ENCODE measurements around the gene CSF3. TPM values are rescaled to one million over a fixed set of nuclear protein-coding genes. Genes with fewer than 3 reads are reported as not detected.
A peak's percentile ranks its signal among the peaks of the same experiment; 100 is the strongest.

CSF3 gene
- total and polyA plus RNA-seq, 12 donors: 0.06 to 6.1 (median 0.44) TPM; not detected in 4

GRCh38 chr17:40018211-40019121 lies 3.2 kb downstream of the CSF3 start:
- 35 to 61% (median 42%) methylated on average over 8 to 15 of the region's 15 CpGs for WGBS, 4 donors
- H3K27me3 ChIP-seq: no peaks in the 10 kb centered on the region
- no peak overlapping the region for H3K4me3 ChIP-seq
- peak overlapping the region in 3 of 5 donors; percentile 54 to 78 (median 63) for H3K27ac ChIP-seq
- TF ChIP-seq POLR2A (IDR thresholded peaks at IDR 0.05) (no peak), CTCF (IDR thresholded peaks at IDR 0.05) (no peak)
- intact Hi-C loops (cut with DNase I): loop anchor here in 1 of 2 donors (5.0 to 10.0 kb wide), 2 partner anchors 56 to 74 kb away; no protein-coding TSS in a partner anchor
- DNase-seq: peak in 3 of 7 donors; percentile 42 to 59 (median 45)
- H3K4me1 ChIP-seq (replicated peaks in 1 of 2): peaks cover 43 to 55% of the 10 kb centered on the region in 2 donors
- no peaks in the 10 kb centered on the region for H3K9me3 ChIP-seq (replicated peaks in 1 of 3)
- H3K36me3 ChIP-seq (replicated peaks in 1 of 2): peaks cover 0 to 13% of the 10 kb centered on the region in 2 donors

GRCh38 chr17:40019140-40019991 lies 4.1 kb downstream of the CSF3 start:
- no peak overlapping the region for H3K4me3 ChIP-seq
- 82 to 87% (median 83%) methylated on average over 11 to 24 of the region's 24 CpGs for WGBS, 4 donors
- no peak for TF ChIP-seq POLR2A (IDR thresholded peaks at IDR 0.05)
- no peak for TF ChIP-seq CTCF (IDR thresholded peaks at IDR 0.05)
- H3K27ac ChIP-seq: peak overlapping the region in 3 of 5 donors; percentile 40 to 88 (median 84)
- no peaks in the 10 kb centered on the region for H3K9me3 ChIP-seq (replicated peaks in 1 of 3)
- H3K4me1 ChIP-seq (replicated peaks in 1 of 2): peaks cover 37 to 46% of the 10 kb centered on the region in 2 donors
- intact Hi-C loops (cut with DNase I): loop anchor here in 1 of 2 donors (5.0 to 10.0 kb wide), 2 partner anchors 55 to 73 kb away; no protein-coding TSS in a partner anchor
- H3K27me3 ChIP-seq: no peaks in the 10 kb centered on the region
- DNase-seq: peak in 2 of 7 donors; percentile 24 to 28
- peaks cover 0 to 13% of the 10 kb centered on the region in 2 donors for H3K36me3 ChIP-seq (replicated peaks in 1 of 2)

GRCh38 chr17:40020146-40020545 lies 4.9 kb downstream of the CSF3 start:
- TF ChIP-seq POLR2A (IDR thresholded peaks at IDR 0.05): no peak
- TF ChIP-seq CTCF (IDR thresholded peaks at IDR 0.05): no peak
- DNase-seq: no peak
- peaks cover 35 to 38% of the 10 kb centered on the region in 2 donors for H3K4me1 ChIP-seq (replicated peaks in 1 of 2)
- intact Hi-C loops (cut with DNase I): no loop called here
- H3K36me3 ChIP-seq (replicated peaks in 1 of 2): peaks cover 0 to 13% of the 10 kb centered on the region in 2 donors
- peak overlapping the region in 3 of 5 donors; percentile 84 to 89 (median 88) for H3K27ac ChIP-seq
- H3K4me3 ChIP-seq: no peak overlapping the region
- 90 to 96% (median 92%) methylated on average over 11 to 13 of the region's 13 CpGs for WGBS, 4 donors
- H3K27me3 ChIP-seq: no peaks in the 10 kb centered on the region
- H3K9me3 ChIP-seq (replicated peaks in 1 of 3): no peaks in the 10 kb centered on the region

Measured in adrenal gland (tissue), 12 donors.